ENCODE results near the gene SUGCT.

SUGCT gene

DNA sequence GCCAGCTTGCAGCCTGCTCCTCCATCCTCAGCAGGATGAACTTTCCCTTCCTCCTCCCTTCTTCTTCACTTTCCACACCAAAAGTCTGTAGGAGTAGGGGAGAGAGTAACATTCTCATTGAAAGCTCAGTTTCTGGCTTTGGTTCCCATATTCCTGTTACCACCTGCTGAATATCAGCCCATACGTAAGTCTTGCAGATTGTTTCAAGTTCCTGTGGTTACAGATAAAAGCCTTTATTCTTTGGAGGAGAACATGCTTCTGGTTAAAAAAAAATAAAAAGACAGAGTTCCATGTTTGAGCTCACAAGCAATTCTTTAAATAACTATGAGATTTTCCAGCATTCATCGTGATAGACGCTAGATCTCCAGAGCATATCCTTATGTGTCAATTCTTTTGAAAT lies 637.3 kb downstream of the SUGCT start:
- Histone ChIP-seq H3K27ac (ENCODE audit: low read depth, low read length) (no peak overlapping the region), H3K9ac (ENCODE audit: low read depth, low read length) (no peak overlapping the region), H3K4me1 (ENCODE audit: control insufficient read depth, insufficient read depth, low read length) (no peaks in the 10 kb centered on the region), H3K9me3 (ENCODE audit: control insufficient read depth, insufficient read depth, low read length) (no peaks in the 10 kb centered on the region), H3K27me3 (ENCODE audit: control insufficient read depth, insufficient read depth, low read length) (no peaks in the 10 kb centered on the region), H3K4me3 (ENCODE audit: low read depth, low read length) (no peak overlapping the region), H3K36me3 (ENCODE audit: control insufficient read depth, insufficient read depth, low read length) (no peaks in the 10 kb centered on the region)

DNA sequence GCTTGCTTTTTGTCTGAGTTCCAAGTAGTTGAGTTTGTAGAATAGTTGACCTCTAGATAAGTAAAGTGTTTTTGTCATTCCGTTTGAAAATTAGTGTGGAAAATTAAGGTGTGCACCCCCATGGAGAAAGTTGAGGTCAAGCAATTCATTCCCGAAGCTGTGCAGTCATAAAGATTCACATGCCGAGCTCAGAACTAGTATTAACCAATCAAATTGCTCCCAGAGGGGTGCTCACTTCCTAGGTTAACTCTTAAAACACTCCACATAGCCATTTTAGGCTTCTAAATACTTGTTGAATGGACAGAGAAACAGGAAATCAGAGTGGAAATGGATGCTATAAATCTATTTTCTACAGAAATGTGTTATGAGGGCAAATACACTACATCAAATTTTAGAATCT lies 638.9 kb downstream of the SUGCT start:
- Histone ChIP-seq H3K27ac (ENCODE audit: low read depth, low read length) (no peak overlapping the region), H3K4me1 (ENCODE audit: control insufficient read depth, insufficient read depth, low read length) (no peaks in the 10 kb centered on the region), H3K9me3 (ENCODE audit: control insufficient read depth, insufficient read depth, low read length) (no peaks in the 10 kb centered on the region), H3K27me3 (ENCODE audit: control insufficient read depth, insufficient read depth, low read length) (no peaks in the 10 kb centered on the region), H3K4me3 (ENCODE audit: low read depth, low read length) (no peak overlapping the region), H3K9ac (ENCODE audit: low read depth, low read length) (no peak overlapping the region), H3K36me3 (ENCODE audit: control insufficient read depth, insufficient read depth, low read length) (no peaks in the 10 kb centered on the region)

DNA sequence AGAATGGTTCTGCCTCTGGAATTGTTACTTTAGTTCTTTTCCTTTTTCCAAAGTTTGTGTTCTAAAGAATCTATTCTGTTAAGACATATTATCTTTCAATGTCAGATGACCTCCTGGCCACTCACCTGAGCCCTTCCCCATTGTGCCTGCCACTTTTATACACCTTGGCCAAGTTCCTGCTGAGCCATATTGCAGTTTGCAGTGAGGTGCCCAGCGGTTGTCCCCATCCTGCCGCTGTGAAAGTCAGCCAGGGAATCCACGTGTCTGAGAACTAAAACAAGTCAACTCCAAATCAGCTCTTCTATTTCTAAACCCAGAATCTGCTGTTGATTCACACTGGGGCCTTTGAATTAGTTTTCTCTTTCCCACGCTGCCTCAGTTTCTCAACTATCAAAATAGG lies 641.1 kb downstream of the SUGCT start:
- no peaks in the 10 kb centered on the region for H3K4me1 ChIP-seq (ENCODE audit: control insufficient read depth, insufficient read depth, low read length)
- no peak overlapping the region for H3K9ac ChIP-seq (ENCODE audit: low read depth, low read length)
- H3K9me3 ChIP-seq (ENCODE audit: control insufficient read depth, insufficient read depth, low read length): no peaks in the 10 kb centered on the region
- H3K27ac ChIP-seq (ENCODE audit: low read depth, low read length): no peak overlapping the region
- no peaks in the 10 kb centered on the region for H3K27me3 ChIP-seq (ENCODE audit: control insufficient read depth, insufficient read depth, low read length)
- no peak overlapping the region for H3K4me3 ChIP-seq (ENCODE audit: low read depth, low read length)
- H3K36me3 ChIP-seq (ENCODE audit: control insufficient read depth, insufficient read depth, low read length): no peaks in the 10 kb centered on the region

DNA sequence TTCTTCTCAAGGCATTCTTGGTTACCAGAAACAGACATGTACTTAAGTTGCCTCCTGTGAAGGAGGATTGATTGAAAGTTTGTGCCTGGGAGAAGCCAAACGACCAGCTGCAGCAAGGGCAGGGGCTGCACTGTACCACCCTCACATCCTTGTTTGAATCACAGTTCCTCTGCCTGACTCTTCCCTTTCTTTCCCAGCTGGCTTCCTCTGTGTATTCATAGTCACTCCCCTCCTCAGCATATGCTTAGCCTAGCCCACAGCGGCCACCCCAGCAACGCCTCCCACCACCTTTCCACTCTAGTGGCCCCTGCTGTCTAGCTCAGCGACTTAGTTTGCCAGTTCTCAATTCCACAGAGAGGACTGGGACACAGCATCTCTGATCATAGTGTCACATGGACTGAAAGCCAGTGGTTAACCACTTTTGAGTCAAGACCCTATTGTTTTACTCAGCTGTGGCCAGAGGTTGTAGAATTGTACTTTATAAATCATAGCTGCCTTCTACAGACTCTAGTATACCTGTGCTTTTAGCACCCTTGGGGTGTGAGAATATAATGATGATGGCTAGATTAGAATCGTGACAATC lies 643.0 kb downstream of the SUGCT start:
- Histone ChIP-seq H3K9me3 (ENCODE audit: control insufficient read depth, insufficient read depth, low read length) (no peaks in the 10 kb centered on the region), H3K4me1 (ENCODE audit: control insufficient read depth, insufficient read depth, low read length) (no peaks in the 10 kb centered on the region), H3K36me3 (ENCODE audit: control insufficient read depth, insufficient read depth, low read length) (no peaks in the 10 kb centered on the region), H3K27ac (ENCODE audit: low read depth, low read length) (no peak overlapping the region), H3K27me3 (ENCODE audit: control insufficient read depth, insufficient read depth, low read length) (no peaks in the 10 kb centered on the region), H3K4me3 (ENCODE audit: low read depth, low read length) (no peak overlapping the region), H3K9ac (ENCODE audit: low read depth, low read length) (no peak overlapping the region)

DNA sequence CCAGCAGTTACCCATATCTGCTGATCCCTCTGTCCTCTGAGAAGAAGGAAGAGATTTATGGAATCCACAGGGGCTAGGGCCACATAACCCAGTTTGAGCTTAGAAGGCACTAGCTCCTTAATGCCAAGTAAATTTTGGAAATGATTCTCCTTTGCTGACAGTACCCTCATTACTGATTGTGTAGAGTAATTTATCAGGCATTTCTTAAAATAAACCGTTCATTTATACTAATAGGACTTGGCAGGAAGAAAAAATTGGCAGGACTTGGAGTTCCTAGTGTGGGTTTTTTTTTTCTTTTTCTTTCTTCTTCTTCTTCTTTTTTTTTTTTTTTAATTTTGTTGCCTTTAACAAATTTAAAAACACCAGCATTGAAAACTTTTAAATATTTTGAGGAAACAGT lies 645.7 kb downstream of the SUGCT start:
- H3K4me1 ChIP-seq (ENCODE audit: control insufficient read depth, insufficient read depth, low read length): no peaks in the 10 kb centered on the region
- H3K36me3 ChIP-seq (ENCODE audit: control insufficient read depth, insufficient read depth, low read length): no peaks in the 10 kb centered on the region
- no peak overlapping the region for H3K9ac ChIP-seq (ENCODE audit: low read depth, low read length)
- no peak overlapping the region for H3K4me3 ChIP-seq (ENCODE audit: low read depth, low read length)
- H3K9me3 ChIP-seq (ENCODE audit: control insufficient read depth, insufficient read depth, low read length): no peaks in the 10 kb centered on the region
- H3K27me3 ChIP-seq (ENCODE audit: control insufficient read depth, insufficient read depth, low read length): no peaks in the 10 kb centered on the region
- no peak overlapping the region for H3K27ac ChIP-seq (ENCODE audit: low read depth, low read length)

DNA sequence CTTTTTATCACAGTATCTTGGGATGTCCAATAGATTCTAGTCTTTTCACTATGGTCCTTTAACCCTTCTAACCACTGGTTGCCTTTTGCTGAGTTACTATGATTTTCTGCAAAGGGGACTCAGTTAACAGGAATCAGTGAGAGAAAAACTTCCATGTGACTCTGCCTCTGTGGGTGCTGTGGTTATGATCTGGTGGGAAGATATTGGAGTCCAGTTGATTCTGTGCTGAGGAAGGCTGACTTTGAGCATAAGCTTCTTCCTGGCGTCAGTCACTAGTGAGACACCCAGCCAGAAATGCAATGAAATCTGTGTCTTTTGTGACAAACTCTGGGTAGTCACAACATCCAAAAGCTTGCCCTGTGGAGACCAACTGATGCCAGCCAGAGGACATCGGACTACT lies 648.0 kb downstream of the SUGCT start:
- Histone ChIP-seq H3K4me3 (ENCODE audit: low read depth, low read length) (no peak overlapping the region), H3K27ac (ENCODE audit: low read depth, low read length) (no peak overlapping the region), H3K9ac (ENCODE audit: low read depth, low read length) (no peak overlapping the region), H3K9me3 (ENCODE audit: control insufficient read depth, insufficient read depth, low read length) (no peaks in the 10 kb centered on the region), H3K36me3 (ENCODE audit: control insufficient read depth, insufficient read depth, low read length) (no peaks in the 10 kb centered on the region), H3K27me3 (ENCODE audit: control insufficient read depth, insufficient read depth, low read length) (no peaks in the 10 kb centered on the region), H3K4me1 (ENCODE audit: control insufficient read depth, insufficient read depth, low read length) (no peaks in the 10 kb centered on the region)

DNA sequence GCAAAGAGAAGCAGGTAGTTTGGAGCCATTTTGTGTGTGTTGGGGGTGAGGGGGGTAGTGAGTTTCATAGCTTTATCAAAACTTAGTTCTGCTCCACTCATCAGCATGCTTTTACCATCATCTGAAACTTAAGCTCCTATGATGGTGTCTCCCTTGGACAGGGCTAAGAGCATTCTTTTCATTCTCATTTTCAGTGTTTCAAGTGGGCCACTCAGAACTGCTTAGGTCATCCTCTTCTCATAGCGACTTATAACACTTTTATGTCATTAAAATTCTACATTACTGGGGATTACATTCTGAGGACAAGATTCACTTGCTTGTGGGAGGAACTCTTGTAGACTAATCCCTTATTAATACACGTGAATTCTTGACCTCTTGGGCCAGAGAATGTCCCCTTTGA lies 649.4 kb downstream of the SUGCT start:
- Histone ChIP-seq H3K36me3 (ENCODE audit: control insufficient read depth, insufficient read depth, low read length) (no peaks in the 10 kb centered on the region), H3K9me3 (ENCODE audit: control insufficient read depth, insufficient read depth, low read length) (no peaks in the 10 kb centered on the region), H3K9ac (ENCODE audit: low read depth, low read length) (no peak overlapping the region), H3K4me1 (ENCODE audit: control insufficient read depth, insufficient read depth, low read length) (no peaks in the 10 kb centered on the region), H3K4me3 (ENCODE audit: low read depth, low read length) (no peak overlapping the region), H3K27me3 (ENCODE audit: control insufficient read depth, insufficient read depth, low read length) (no peaks in the 10 kb centered on the region), H3K27ac (ENCODE audit: low read depth, low read length) (no peak overlapping the region)

DNA sequence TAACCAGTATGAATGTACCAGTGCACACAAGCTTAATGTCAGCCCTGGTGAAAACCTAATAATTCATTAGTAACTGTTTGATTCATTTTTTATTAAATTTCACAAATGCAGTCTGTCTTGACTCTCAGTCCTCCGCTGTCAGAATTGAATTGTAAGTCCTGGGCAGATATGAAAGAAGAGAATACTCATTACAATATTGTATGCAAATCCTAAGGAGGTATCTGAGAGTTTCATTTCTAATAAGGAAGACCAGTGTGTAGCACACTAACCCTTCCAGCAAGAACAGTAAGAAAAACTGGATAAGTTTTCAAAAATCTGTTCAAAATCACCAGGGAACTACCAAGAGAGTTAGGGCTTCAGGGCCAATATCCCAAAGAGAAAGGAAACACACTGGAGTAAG lies 652.1 kb downstream of the SUGCT start:
- no peaks in the 10 kb centered on the region for H3K27me3 ChIP-seq (ENCODE audit: control insufficient read depth, insufficient read depth, low read length)
- no peaks in the 10 kb centered on the region for H3K4me1 ChIP-seq (ENCODE audit: control insufficient read depth, insufficient read depth, low read length)
- H3K9ac ChIP-seq (ENCODE audit: low read depth, low read length): no peak overlapping the region
- no peak overlapping the region for H3K4me3 ChIP-seq (ENCODE audit: low read depth, low read length)
- no peaks in the 10 kb centered on the region for H3K9me3 ChIP-seq (ENCODE audit: control insufficient read depth, insufficient read depth, low read length)
- no peak overlapping the region for H3K27ac ChIP-seq (ENCODE audit: low read depth, low read length)
- H3K36me3 ChIP-seq (ENCODE audit: control insufficient read depth, insufficient read depth, low read length): no peaks in the 10 kb centered on the region

DNA sequence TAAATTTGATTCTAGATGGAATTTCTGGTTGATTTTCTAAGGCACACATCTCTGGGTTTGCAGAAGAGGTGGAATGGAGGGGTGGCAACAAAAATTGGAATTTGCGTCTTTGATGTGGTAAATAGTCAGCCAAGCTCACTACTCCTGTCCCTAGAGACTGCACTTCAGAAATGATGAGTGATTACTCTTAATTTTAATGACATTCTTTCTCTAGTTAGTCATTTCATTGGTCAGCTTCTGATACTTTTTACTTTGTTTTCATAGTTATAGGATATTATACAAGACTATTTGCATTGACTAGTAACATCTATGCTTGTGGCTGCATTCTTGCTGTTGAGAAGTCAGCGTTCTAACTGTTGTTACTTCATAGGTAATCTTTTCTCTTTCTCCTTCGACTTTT lies 658.3 kb downstream of the SUGCT start:
- H3K4me1 ChIP-seq (ENCODE audit: control insufficient read depth, insufficient read depth, low read length): no peaks in the 10 kb centered on the region
- H3K36me3 ChIP-seq (ENCODE audit: control insufficient read depth, insufficient read depth, low read length): no peaks in the 10 kb centered on the region
- H3K27ac ChIP-seq (ENCODE audit: low read depth, low read length): no peak overlapping the region
- no peak overlapping the region for H3K4me3 ChIP-seq (ENCODE audit: low read depth, low read length)
- no peaks in the 10 kb centered on the region for H3K9me3 ChIP-seq (ENCODE audit: control insufficient read depth, insufficient read depth, low read length)
- H3K9ac ChIP-seq (ENCODE audit: low read depth, low read length): no peak overlapping the region
- no peaks in the 10 kb centered on the region for H3K27me3 ChIP-seq (ENCODE audit: control insufficient read depth, insufficient read depth, low read length)

DNA sequence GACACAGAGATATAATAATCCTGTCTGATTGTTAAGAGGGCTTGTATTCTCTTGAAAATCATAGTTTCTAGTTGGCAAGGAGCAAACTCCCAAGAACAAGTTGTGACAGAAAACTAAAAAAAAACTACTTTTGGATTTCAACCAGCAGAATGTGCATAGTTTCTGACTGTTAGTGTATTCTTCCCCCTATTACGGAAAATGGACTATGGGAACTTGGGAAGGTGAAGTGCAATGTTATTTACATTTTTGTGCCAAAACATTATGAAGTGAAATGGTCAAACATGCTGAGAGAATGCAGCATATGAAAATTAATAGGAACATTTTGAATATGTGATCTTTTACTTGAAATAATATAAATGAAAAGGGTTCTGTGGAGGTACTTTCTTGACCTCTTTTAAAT lies 660.8 kb downstream of the SUGCT start:
- H3K4me1 ChIP-seq (ENCODE audit: control insufficient read depth, insufficient read depth, low read length): no peaks in the 10 kb centered on the region
- no peaks in the 10 kb centered on the region for H3K27me3 ChIP-seq (ENCODE audit: control insufficient read depth, insufficient read depth, low read length)
- no peak overlapping the region for H3K4me3 ChIP-seq (ENCODE audit: low read depth, low read length)
- no peaks in the 10 kb centered on the region for H3K9me3 ChIP-seq (ENCODE audit: control insufficient read depth, insufficient read depth, low read length)
- H3K36me3 ChIP-seq (ENCODE audit: control insufficient read depth, insufficient read depth, low read length): no peaks in the 10 kb centered on the region
- no peak overlapping the region for H3K9ac ChIP-seq (ENCODE audit: low read depth, low read length)
- H3K27ac ChIP-seq (ENCODE audit: low read depth, low read length): no peak overlapping the region

DNA sequence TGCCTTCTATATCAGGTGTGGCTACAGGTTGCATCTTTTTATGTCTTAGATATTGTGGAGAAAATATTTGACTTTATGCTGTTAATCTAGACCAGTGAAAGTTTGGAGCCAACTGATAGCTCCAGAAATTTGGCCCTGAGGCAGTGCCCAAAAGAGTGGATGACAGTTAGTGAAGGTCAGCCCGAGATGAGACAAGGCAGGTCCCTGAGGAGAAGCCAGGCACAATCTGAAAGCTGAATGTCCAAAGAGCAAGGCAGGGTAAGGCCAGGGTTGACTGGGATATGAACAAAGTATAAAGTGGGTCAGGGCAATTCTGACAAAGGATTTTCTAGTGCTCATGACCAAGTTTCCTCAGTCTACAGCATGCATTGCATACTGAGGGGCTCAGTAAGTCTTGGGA lies 661.9 kb downstream of the SUGCT start:
- Histone ChIP-seq H3K9me3 (ENCODE audit: control insufficient read depth, insufficient read depth, low read length) (no peaks in the 10 kb centered on the region), H3K4me3 (ENCODE audit: low read depth, low read length) (no peak overlapping the region), H3K36me3 (ENCODE audit: control insufficient read depth, insufficient read depth, low read length) (no peaks in the 10 kb centered on the region), H3K27me3 (ENCODE audit: control insufficient read depth, insufficient read depth, low read length) (no peaks in the 10 kb centered on the region), H3K4me1 (ENCODE audit: control insufficient read depth, insufficient read depth, low read length) (no peaks in the 10 kb centered on the region), H3K9ac (ENCODE audit: low read depth, low read length) (no peak overlapping the region), H3K27ac (ENCODE audit: low read depth, low read length) (no peak overlapping the region)

DNA sequence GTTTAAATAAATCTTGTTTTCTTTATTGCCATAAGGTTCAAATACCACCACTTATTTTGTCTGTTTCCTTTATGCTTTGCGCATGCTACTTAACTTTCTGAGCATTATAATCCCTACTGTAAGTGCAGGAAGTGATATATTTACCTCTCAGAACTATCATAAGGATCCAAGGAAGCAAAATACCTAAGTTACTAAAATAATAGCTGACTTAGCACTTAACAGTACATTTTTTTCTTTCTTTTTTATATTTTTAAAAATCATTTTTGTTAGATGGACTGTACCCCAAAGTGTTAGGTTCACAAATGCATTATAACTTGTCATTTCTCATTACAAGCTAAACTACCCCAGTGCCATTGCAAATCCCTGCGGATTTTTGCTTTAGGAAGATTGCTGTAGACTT lies 663.8 kb downstream of the SUGCT start:
- H3K4me1 ChIP-seq (ENCODE audit: control insufficient read depth, insufficient read depth, low read length): no peaks in the 10 kb centered on the region
- H3K9me3 ChIP-seq (ENCODE audit: control insufficient read depth, insufficient read depth, low read length): no peaks in the 10 kb centered on the region

More for the DNA sequence above, 663.8 kb downstream of the SUGCT start:
- Histone ChIP-seq H3K27me3 (ENCODE audit: control insufficient read depth, insufficient read depth, low read length) (no peaks in the 10 kb centered on the region), H3K4me3 (ENCODE audit: low read depth, low read length) (no peak overlapping the region), H3K27ac (ENCODE audit: low read depth, low read length) (no peak overlapping the region), H3K9ac (ENCODE audit: low read depth, low read length) (no peak overlapping the region), H3K36me3 (ENCODE audit: control insufficient read depth, insufficient read depth, low read length) (no peaks in the 10 kb centered on the region)
